Stimulated activated CD4-positive, alpha-beta T cell treated with anti-CD3 and anti-CD28 coated beads, Interleukin-2, amount 100 ng/mL, for 24 hours (primary cell): ENCODE measurements around the gene SLAMF6.
"Not testable (repeated sequence)": the region's sequence is repeated elsewhere in the genome, so short reads cannot be mapped to it uniquely, and the experiment has no call there.

Experiments used
- DNase-seq, 2 donors: peaks; one replicate each; pipeline ENCODE4 v3.0.0-alpha.2; 2020

Gene SLAMF6

GRCh38 chr1:160500321-160500990 lies 22.6 kb downstream of the SLAMF6 start:
- DNase-seq: no peak

GRCh38 chr1:160499631-160500030 lies 23.4 kb downstream of the SLAMF6 start:
- no peak for DNase-seq

GRCh38 chr1:160498301-160499065 lies 24.6 kb downstream of the SLAMF6 start:
- not testable (repeated sequence) for DNase-seq

- no peak for DNase-seq
These were observed 26.7 kb downstream of the SLAMF6 start for GRCh38 chr1:160496334-160496733.

- no peak for DNase-seq
These were observed 28.4 kb downstream of the SLAMF6 start for GRCh38 chr1:160494620-160495019.

- no peak for DNase-seq
These were observed 30.4 kb downstream of the SLAMF6 start for GRCh38 chr1:160492617-160493016.

- DNase-seq: no peak
These were observed 31.1 kb downstream of the SLAMF6 start for GRCh38 chr1:160491981-160492380.

GRCh38 chr1:160491017-160491416 lies 32.0 kb downstream of the SLAMF6 start:
- no peak for DNase-seq

- DNase-seq: no peak
These were observed 33.4 kb downstream of the SLAMF6 start for GRCh38 chr1:160489513-160490261.

GRCh38 chr1:160488347-160489058 lies 34.6 kb downstream of the SLAMF6 start:
- DNase-seq: no peak

GRCh38 chr1:160486453-160486852 lies 36.6 kb downstream of the SLAMF6 start:
- DNase-seq: no peak

GRCh38 chr1:160483505-160484185 lies 39.4 kb downstream of the SLAMF6 start:
- DNase-seq: no peak

GRCh38 chr1:160481979-160482596 lies 41.0 kb downstream of the SLAMF6 start:
- DNase-seq: no peak

- not testable (repeated sequence) for DNase-seq
These were observed 42.3 kb downstream of the SLAMF6 start for GRCh38 chr1:160480781-160481180.

- not testable (repeated sequence) for DNase-seq
These were observed 44.0 kb downstream of the SLAMF6 start for GRCh38 chr1:160479091-160479490.

- DNase-seq: no peak
These were observed 48.4 kb downstream of the SLAMF6 start for GRCh38 chr1:160474392-160475242.

GRCh38 chr1:160472112-160472511 lies 50.9 kb downstream of the SLAMF6 start:
- DNase-seq: no peak

GRCh38 chr1:160471253-160471652 lies 51.8 kb downstream of the SLAMF6 start:
- no peak for DNase-seq

GRCh38 chr1:160467576-160467975 lies 55.5 kb downstream of the SLAMF6 start:
- DNase-seq: no peak

- DNase-seq: no peak
These were observed 56.1 kb downstream of the SLAMF6 start for GRCh38 chr1:160466961-160467360.

- no peak for DNase-seq
These were observed 57.9 kb downstream of the SLAMF6 start for GRCh38 chr1:160465123-160465522.
